ENCODE data around the gene LRRC37B.
"Not testable (repeated sequence)": the region's sequence is repeated elsewhere in the genome, so short reads cannot be mapped to it uniquely, and the experiment has no call there.

The LRRC37B gene

GRCh38 chr17:32041306-32041875 is 34.2 kb downstream of the LRRC37B start:
- not testable (repeated sequence) for DNase-seq (ENCODE audit: low spot score)

- DNase-seq (ENCODE audit: low spot score) = not testable (repeated sequence)
Observed at GRCh38 chr17:32042266-32042665, 35.1 kb downstream of the LRRC37B start.

DNA sequence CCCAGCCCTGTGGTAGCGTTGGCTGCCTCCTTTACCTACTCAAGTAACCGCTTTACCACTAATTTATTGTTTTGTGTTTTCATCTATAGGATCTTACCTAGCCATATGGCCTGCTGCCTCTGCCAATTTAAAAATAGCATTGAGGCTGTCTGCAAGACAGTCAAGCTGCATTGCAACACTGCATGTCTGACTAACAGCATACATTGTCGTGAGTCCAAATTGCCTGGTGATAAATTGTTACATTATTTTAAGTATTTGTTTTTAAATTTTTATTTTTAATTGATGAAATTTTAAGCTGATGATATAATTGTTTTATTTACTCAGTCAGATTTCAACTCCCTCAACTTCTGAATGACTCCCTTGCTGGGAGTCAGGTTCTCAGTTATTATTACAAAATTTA is 38.4 kb downstream of the LRRC37B start:
- not testable (repeated sequence) for DNase-seq (ENCODE audit: low spot score)

DNA sequence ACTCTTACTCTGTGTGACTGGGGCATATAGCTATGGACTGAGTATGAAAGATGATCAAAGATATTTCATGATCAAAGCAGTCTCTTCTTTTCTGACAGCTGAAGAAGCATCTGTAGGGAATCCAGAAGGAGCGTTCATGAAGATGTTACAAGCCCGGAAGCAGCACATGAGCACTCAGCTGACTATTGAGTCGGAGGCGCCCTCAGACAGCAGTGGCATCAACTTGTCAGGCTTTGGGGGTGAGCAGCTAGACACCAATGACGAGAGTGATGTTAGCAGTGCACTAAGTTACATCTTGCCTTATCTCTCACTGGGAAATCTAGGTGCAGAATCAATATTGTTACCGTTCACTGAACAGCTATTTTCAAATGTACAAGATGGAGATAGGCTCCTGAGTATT is 40.5 kb downstream of the LRRC37B start:
- not testable (repeated sequence) for DNase-seq (ENCODE audit: low spot score)

DNA sequence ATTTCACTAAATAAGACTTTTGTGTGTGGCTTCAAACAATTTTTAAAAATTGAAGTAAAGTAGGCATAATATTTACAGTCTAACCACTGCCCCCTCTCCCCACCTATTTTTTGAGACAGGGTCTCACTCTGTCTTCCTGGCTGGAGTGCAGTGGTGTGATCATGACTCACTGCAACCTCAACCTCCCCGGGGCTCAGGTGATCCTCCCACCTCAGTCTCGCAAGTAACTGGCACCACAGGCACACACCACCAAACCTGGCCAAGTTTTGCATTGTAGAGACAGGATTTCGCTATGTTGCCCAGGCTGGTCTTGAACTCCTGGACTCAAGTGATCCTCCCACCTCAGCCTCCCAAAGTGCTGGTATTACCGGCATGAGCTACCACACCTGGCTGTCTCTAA is 47.8 kb downstream of the LRRC37B start:
- not testable (repeated sequence) for DNase-seq (ENCODE audit: low spot score)

GRCh38 chr17:32055425-32055824 is 48.2 kb downstream of the LRRC37B start:
- not testable (repeated sequence) for DNase-seq (ENCODE audit: low spot score)

GRCh38 chr17:32056500-32056899 is 49.3 kb downstream of the LRRC37B start:
- DNase-seq (ENCODE audit: low spot score) = not testable (repeated sequence)

DNA sequence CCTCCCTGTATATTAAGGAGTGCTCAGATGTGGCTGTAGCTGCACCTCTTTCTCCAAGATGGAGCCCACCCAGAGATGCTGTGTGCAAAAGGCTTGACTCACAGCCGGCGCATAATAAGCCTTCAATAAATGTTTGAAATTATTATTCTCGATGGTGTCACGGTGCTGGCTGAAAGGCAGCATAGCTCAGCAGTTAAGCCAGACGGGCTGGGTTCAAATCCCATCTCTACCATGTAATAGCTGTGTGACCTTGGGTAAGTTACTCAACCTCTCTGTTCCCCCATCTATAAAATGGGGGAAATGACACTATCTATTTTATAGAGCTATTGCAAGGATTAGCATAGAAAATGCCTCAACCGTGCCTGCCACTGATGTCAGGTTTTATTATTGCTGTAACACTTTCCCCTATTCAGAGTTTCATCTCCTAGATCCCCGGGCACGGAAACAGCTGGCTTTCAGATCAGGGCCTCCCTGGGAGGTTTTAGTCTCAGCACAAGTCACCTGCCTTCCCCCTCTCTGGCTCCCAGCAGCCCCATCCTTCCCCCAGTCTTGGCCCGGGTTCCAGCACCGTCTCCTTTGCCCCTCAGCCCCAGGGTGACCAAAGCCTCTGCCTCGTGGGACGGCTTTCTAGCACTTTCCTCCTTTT is 50.4 kb downstream of the LRRC37B start:
- not testable (repeated sequence) for DNase-seq (ENCODE audit: low spot score)

DNA sequence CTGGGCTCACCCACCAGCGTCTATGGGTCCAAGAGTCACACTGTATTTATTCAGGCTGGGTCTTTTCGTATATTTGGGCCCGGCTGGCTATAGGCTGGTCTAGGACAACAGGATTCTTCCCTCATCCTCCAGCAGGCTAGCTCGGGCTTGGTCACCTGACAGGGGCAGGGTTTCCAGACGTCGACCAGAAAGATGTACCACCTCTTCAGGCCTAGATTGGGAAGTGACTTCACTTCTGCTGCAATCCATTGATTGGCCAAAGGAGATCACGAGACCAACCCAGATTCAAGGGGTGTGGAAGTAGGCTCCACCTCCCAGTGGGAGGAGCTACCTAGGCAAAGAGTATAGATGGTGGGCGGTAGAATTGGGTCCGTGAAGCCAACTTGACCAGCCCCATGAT is 53.5 kb downstream of the LRRC37B start:
- not testable (repeated sequence) for DNase-seq (ENCODE audit: low spot score)

DNA sequence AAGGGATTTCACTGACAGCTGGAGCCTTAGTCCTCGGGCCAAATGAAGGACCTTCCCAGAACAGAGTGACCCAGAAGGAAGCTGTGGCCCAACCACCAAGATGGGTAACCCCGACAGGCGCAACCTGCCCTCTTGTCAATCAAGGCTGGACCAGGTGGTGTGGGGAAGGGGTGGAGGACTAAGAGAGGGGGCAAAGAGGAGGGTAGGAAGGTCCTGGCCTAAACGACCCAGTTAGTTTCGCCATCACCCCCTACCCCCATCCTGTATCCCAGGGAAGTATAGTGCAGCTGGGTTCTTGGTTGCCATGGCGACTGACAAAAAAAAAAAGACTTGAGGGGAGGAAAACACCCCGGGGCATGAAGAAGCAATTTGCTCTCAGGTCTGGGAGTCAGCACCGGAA is 54.7 kb downstream of the LRRC37B start:
- not testable (repeated sequence) for DNase-seq (ENCODE audit: low spot score)

DNA sequence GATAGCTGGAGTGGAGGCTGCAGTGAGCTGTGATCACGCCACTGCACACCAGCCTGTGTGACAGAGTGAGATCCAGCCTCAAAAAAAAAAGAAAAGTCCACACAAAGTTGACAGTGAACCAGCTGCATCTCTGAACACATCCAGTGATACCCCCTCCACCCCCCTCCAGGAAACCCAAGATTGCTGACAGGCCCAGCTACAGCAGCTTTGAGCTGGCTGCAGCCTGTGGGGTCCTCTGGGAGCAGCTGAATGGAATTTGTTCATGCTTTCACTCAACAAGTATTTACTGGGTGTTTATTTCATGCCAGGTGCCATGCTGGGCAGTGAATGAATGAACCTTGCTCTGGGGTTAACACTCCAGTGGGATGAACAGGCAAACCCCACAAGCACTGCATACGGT is 56.9 kb downstream of the LRRC37B start:
- not testable (repeated sequence) for DNase-seq (ENCODE audit: low spot score)

GRCh38 chr17:32066123-32066680 is 59.0 kb downstream of the LRRC37B start:
- not testable (repeated sequence) for DNase-seq (ENCODE audit: low spot score)

GRCh38 chr17:32066863-32067642 is 59.9 kb downstream of the LRRC37B start:
- DNase-seq (ENCODE audit: low spot score) = not testable (repeated sequence)

DNA sequence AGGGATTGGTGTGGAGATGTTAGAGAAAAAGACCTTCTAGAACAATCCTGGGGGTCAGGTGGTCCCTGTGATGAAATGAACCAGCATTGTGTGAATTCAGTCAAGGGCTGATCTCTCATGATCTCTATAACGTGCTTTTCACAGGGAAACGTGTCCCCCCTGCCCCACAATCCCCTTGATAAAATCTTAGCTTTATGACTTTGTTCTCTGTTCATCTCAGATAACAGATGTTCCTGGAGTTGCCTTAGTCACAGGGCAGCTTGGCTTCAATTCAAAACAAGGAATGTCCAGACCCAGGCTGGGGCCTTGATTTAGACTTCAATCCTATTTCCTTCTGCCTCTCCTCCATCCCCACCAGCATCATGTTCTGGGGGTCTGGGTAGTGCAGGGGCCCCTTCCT is 61.9 kb downstream of the LRRC37B start:
- not testable (repeated sequence) for DNase-seq (ENCODE audit: low spot score)

- not testable (repeated sequence) for DNase-seq (ENCODE audit: low spot score)
Observed at GRCh38 chr17:32071961-32072360, 64.8 kb downstream of the LRRC37B start.

DNA sequence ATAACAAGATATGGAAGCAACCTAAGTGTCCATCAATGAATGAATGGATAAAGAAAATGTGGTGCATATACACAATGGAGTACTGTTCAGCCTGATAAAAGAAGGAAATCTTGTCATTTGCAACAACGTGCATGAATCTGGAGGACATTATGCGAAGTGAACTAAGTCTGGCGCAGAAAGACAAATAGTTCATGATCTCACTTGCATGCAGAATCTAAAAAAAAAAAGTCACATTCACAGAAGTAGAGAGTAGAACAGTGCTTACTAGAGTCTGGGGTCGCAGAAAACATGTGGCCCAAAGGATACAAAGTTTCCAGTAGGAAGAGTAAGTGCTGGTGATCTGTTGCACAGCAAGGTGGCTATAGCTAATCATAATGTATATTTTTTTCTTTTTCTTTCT is 65.9 kb downstream of the LRRC37B start:
- DNase-seq (ENCODE audit: low spot score) = not testable (repeated sequence)

DNA sequence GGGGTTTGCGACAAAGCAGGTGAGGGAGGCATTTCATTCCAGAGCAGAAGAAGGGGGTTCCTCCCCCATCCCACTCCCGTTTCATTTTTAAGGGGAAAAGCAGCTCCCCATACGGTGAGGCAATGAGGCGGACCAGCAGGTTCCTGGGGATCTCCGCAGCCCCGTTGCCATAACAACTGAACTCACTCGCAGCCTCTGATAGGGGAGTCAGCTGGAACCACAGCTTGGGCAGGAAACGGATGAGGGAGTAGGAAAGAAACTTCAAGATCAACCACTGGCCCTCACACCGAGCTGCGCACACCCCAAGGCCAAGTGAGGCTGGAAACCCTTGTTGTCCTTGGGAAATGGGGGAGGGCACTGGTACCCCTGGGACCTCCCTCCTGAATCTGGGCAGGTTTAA is 72.6 kb downstream of the LRRC37B start:
- DNase-seq (ENCODE audit: low spot score) = not testable (repeated sequence)

- DNase-seq (ENCODE audit: low spot score) = not testable (repeated sequence)
Observed at GRCh38 chr17:32083550-32083979, 76.4 kb downstream of the LRRC37B start.

DNA sequence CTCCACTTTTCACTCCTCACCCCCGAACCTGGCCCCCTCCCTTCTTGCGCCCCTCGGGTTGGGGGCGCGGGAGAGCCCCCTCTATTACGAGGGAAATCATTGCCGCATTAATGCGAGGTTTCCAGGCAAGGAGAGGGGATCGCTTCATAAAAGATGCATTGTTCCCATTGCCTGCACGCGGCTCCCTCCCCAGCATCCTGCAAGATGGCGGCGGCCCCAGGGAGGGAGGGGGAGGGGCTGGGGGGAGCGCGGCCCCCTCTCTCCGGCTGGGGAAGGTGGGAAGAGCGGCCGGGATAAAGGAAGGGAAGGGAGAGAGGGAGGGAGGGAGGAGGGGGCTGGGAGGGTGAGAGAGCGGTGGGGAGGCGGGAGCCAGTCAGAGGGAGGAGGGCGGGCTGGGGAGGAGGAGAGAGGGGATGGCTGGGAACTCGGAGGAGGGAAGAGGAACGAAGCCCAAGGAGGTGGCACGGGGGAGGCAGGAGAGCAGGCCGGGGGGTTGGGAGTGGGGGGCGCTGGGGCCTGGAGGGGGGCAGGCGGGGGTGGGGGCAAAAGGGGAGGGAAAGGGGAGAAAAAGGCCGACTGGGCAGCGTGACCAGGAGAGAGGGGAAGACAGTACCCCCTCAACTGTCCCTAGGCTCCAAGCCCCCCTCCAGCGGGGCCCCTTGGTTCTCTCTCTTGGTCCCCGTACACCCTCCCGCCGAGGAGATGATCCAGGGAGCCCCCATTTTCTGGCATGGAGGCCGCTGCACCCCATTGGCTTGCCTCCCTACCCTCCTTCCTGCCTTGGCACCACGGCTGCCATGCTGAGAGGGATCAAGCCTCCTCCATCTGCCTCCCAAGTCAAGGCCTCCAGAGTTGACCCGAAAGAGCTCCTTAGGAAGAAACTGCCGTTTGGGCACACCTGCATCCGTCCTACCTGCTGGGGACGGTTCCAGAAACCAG is 77.1 kb downstream of the LRRC37B start:
- DNase-seq (ENCODE audit: low spot score) = not testable (repeated sequence)

GRCh38 chr17:32084942-32085829 is 78.0 kb downstream of the LRRC37B start:
- DNase-seq (ENCODE audit: low spot score) = not testable (repeated sequence)
